LNCaP clone FGC (cell line): ENCODE data around the gene TKTL1.

Experiments
- DNase-seq: peaks from one replicate; pipeline ENCODE4 v3.0.0-alpha.2; 2011; ENCODE audit warnings: low read depth
- H3K4me3 ChIP-seq: 2 replicates; pipeline ENCODE4 v1.5.1; 2011; ENCODE audit warnings: mild to moderate bottlenecking, low read depth, low read length, control low read depth
- CTCF ChIP-seq: IDR thresholded peaks from 2 replicates; pipeline ENCODE4 v1.5.1; 2012; ENCODE audit warnings: mild to moderate bottlenecking; ENCODE audit not compliant: control insufficient read depth, insufficient read depth; ENCODE audit errors: extremely low read depth

The TKTL1 gene

DNA sequence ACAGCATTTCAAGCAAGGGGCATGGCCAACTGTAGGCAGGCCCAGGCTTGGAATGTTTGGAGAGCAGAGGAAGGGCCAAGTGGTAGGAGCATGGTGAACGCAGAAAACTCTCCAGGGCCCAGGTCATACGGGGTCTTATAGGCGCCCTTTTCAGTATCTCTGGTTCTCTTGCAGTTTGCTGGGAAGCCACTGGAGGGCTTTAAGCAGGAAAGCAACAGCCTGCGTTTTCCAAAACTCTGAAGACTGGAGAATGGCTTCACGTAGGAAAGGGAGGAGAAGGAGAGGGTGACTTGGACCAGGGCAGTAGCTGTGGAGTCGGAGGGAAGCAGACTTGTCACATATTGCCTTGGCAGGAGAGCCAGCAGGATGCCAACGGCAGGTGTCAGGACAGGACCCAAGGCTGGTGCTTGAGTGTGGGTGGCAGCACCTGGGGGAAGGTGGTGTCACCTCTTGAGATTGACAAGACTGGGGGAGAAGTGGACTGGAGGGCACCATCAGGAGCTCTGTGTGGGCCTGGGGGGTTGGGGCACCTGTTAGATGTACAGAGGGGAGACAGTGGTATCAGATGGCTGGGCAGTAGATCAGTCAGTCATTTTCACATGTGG is 21.9 kb downstream of the TKTL1 start:
- DNase-seq = no peak
- H3K4me3 ChIP-seq = no peak overlapping the region
- TF ChIP-seq CTCF = peak; percentile 15; the same call in 1 of the 2 replicates

DNA sequence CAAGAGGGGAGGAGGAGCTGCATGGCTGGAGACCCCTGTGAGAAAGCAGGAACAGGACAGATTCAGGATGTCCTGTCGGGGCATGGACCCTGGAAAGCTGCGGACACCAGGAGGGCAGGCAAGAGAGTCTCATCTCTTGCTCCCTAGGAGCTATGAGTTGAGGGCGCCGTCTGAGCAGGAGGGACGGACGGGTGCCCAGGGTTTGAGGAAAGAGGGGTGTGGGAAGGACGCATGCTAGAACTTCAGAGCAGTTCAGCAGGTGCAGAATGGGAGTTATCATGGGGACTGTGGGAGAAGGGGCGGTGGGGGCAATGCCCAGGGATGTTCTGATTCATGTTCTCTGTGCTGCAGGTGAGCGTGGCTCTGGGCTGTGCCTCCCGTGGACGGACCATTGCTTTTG is 24.8 kb downstream of the TKTL1 start:
- H3K4me3 ChIP-seq = no peak overlapping the region
- no peak for TF ChIP-seq CTCF
- DNase-seq = no peak

- no peak overlapping the region for H3K4me3 ChIP-seq
- no peak for DNase-seq
- no peak for TF ChIP-seq CTCF
Measured at GRCh38 chrX:154321152-154321551, 25.6 kb downstream of the TKTL1 start.

- no peak for DNase-seq
- no peak for TF ChIP-seq CTCF
- no peak overlapping the region for H3K4me3 ChIP-seq
Measured at GRCh38 chrX:154321594-154321993, 26.0 kb downstream of the TKTL1 start.

DNA sequence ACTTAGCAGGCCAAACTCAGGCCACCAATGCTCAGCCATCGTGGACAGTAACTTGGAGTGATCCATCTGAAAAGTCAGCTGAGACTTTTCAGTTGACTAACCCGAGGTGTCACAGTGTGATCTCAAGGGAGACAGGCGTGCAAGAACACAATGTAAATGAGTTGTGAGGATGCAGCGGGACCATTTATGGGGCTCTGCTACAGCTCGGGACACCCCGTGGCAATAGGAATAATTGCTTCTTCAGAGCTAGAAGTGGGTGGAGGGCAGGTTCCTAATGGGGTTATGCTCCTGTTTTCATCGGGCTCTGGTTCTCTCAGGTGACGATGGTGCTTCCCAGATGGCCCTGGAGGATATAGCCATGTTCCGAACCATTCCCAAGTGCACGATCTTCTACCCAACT is 27.3 kb downstream of the TKTL1 start:
- DNase-seq = no peak

GRCh38 chrX:154323537-154323936 is 27.9 kb downstream of the TKTL1 start:
- DNase-seq = no peak
- no peak for TF ChIP-seq CTCF
- H3K4me3 ChIP-seq = no peak overlapping the region

More for the DNA sequence above, 27.3 kb downstream of the TKTL1 start:
- H3K4me3 ChIP-seq = no peak overlapping the region
- no peak for TF ChIP-seq CTCF

- no peak for TF ChIP-seq CTCF
- DNase-seq = no peak
- H3K4me3 ChIP-seq = no peak overlapping the region
Measured at GRCh38 chrX:154325541-154325940, 29.9 kb downstream of the TKTL1 start.
